GM19193 (cell line): Measurements from ENCODE around the gene CCM2.

Source experiments
- POLR2A ChIP-seq: IDR thresholded peaks from 4 replicates; pipeline ENCODE4 v1.6.1; 2011; ENCODE audit not compliant: insufficient read depth, insufficient read length; ENCODE audit errors: extremely low read depth

The CCM2 gene

DNA sequence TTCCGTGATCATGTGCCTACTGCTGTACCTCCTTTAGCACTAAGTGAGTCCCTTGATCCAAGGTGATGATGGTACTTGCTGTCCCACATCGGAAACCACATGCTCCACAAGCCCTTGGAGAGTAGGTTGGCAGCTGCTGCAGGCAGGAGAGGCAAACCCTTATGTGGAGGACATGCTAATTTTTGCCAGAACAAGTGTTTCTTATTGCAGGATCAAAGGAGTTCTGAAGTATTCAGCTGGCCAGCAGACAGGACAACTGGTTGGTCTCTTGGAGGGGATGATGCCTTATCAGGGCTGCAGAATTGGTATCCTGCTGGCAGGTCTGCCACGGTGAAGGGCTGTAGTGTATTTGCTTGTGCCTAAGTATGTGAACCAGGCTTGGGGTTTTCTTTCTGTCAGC, 52.0 kb downstream of the CCM2 start:
- no peak for TF ChIP-seq POLR2A

DNA sequence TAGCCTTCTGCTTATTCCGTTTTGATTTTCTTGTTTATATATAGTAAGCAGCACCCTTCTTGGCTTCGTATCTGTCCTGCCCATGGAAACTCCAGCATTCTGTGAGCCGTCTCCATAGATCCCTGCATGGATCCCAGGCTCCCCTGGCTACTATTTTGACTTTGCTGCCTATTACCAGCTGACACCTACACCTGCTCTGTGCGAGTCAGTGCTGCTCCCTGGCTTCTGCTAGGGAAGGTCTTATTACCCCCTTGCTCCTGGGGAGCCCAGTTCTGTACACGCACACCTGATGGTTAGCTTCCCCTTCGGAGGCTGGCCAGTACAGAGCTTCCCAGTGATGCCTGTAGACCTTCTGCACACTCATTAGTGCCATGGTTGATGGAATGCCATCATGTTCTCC, 53.4 kb downstream of the CCM2 start:
- no peak for TF ChIP-seq POLR2A

DNA sequence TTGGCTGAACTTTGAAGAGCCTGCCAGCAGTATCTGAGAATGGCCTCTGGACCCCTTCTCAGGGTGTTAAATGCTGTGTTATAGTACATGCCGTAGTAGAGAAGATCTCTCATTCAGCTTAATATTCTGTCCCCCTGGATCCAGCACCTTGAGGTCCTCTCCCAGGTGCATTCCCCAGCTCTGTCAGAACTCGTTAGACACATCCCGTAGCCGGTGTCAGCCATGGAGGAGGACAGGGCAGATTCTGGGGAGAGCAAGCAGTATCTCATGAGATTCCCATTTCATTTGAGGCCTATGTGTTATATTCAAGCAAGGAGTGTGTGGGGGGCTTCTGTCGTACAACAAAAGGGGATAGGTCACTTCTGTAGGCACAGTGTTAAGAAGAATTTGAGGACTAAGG, 53.9 kb downstream of the CCM2 start:
- TF ChIP-seq POLR2A, result no peak

DNA sequence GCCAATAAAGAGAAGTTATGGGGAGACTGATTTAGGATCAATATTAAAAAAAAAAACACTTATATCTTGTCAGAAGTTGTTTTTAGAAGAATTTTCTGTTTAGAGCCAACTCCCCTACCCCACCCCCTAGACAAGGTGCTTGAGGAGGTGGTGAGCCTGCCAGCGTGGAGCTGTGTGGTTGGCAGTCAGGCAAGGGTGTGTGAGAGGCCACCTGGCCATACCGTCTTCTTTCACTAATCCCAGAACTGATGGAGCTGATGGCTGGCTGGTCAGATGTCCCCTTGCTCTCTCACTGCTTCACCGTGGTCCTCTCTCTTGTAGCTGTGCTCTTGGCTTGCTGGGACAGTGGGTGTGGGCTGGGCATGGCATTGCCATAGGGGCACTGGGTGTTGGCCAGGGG, 54.4 kb downstream of the CCM2 start:
- TF ChIP-seq POLR2A, result no peak

DNA sequence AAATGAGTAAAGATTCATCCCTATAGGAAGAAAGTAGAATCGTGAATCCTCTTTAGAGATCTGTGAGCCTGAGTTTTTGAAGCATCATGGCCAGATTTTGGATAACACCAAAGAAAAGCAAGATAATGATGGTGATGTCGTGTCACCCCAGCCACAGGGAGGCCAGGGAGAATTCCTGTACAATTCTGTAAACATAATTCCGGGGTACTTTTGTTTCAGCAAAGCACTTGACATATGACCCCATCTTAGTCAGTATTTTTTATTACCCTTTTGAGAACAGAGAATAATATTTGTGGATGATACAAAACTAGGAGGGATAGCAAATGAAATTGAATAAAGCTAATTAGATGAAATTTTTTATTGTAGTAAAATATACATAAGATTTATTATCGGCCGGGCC, 55.0 kb downstream of the CCM2 start:
- no peak for TF ChIP-seq POLR2A

DNA sequence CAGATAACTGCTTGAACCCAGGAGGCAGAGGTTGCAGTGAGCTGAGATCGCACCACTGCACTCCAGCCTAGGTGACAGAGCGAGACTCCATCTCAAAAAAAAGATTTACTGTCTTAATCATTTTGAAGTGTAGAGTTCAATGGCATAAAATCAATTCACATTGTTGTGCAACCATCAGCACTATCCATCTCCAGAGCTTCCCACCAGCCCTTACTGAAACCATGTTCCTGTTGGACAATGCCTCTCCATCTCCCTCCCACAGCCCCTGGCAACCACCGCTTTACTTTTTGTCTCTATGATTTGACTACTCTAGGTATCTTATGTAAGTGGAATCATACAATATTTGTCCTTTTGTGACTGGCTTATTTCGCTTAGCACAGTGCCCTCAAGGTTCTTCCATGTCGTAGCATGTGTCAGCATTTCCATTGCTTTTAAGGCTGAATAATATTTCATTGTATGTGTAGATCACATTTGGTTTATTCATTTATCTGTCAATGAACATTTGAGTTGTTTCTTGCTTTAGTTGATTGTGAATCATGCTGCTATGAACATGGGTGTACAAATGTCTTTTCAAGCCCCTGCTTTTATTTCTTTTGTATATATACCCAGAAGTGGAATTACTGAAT, 55.7 kb downstream of the CCM2 start:
- TF ChIP-seq POLR2A, result no peak

DNA sequence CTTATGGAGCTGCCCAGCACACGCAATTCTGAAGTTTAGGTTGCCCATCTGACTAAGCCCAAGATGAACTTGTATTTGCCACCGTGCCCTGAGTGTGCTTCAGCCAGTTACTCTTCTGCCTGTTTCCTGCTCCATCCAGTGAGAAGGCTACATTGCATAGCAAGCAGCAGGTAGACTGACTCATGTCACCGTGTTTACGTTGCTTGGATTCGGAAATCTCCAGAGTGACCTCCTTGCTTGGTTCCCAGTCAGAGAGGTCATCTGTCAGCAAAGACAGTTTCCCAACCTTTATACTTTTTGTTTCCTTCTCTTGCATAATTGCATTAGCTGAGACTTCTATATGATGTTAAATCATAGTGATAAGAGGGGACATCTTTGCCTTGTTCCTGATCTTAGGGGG, 57.9 kb downstream of the CCM2 start:
- TF ChIP-seq POLR2A, result no peak

DNA sequence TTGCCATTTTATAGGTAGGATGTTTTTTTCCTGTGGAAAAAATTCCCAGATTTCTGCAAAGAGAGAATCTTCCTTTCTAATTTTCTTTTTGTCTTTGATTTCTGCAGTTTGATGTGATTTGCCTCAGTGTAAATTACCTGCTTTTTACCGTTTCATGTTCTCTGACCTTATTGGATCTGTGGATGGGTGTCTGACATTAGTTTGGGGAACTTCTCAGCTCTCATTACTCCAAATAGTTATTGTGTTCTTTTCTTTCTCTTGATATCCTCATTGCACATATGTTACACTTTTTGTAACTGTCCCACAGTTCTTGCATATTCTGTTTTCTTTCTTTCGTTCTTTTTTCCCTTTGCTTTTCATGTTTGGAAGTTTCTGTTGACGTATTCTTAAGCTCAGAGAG, 60.3 kb downstream of the CCM2 start:
- TF ChIP-seq POLR2A, result no peak

DNA sequence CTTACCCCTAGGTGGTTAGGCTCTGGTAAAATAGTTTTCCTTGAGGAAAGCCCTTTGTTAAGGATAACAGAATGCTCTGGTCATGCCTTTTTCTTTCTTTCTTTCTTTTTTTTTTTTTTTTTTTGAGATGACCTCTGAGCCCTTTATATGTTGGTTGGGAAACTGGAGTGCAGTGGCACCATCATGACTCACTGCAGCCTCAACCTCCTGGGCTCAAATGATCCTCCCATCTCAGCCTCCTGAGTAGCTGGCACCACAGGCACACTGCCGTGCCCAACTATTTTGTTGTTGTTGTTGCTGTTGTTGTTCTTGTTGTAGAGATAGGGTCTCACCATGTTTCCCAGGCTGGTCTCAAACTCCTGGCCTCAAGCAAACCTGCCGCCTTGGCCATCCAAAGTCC, 61.4 kb downstream of the CCM2 start:
- no peak for TF ChIP-seq POLR2A

DNA sequence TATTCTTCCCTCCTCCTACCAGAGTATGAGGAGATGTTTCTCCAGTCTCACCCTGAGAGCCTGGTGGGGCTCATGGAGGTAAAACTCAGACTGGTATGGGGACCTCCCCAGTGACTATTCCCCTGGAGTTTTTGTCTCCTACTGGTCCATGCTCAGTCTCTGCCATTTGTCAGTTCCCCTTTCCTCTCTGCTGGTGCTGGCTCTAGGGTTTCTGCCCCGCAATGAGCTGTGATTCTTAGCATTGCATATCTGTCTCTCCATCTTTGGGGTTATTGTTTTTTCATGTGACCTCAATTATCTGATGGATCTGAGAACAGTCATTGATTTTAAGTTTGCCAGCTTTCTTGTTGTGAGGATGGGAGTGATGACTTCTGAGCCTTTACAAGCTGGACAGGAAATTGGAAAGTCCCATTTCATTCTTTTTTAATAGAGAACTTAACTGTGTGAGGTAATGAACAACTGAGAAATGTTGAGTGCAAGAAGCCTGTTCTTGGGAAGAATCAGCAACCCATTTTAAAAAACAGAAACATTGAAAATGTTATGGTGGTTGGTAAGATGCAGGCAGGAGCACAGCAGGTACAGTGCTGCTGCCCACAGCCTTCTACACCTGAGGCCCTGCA, 61.9 kb downstream of the CCM2 start:
- no peak for TF ChIP-seq POLR2A

DNA sequence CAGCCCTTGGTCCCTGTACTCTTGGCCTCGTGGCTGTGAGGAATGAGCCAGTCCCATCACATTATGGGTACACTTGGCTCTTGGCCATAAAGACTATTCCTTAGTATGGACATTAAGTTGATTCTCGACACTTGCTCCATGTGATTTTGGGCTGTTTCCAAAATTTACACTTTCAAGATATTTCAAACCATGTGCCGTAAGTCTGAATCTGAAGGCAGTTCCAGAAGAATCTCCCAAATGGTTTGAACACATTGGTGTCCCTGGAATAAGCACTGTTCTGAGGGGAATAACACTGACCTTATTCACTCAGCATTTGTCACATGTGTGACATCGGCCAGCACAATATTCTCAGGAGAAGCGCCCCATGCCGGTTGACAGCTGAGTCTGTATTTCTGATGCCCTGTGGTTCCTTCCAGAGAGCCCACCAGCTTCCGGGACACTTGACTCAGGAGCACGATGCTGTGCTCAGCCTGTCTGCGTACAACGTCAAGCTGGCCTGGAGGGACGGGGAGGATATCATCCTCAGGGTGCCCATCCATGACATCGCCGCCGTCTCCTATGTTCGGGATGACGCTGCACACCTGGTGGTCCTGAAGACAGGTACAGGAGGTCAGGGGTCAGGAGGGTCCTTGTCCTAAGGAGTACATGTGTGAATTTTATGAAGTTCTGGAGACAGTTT, 64.2 kb downstream of the CCM2 start:
- TF ChIP-seq POLR2A, result no peak

DNA sequence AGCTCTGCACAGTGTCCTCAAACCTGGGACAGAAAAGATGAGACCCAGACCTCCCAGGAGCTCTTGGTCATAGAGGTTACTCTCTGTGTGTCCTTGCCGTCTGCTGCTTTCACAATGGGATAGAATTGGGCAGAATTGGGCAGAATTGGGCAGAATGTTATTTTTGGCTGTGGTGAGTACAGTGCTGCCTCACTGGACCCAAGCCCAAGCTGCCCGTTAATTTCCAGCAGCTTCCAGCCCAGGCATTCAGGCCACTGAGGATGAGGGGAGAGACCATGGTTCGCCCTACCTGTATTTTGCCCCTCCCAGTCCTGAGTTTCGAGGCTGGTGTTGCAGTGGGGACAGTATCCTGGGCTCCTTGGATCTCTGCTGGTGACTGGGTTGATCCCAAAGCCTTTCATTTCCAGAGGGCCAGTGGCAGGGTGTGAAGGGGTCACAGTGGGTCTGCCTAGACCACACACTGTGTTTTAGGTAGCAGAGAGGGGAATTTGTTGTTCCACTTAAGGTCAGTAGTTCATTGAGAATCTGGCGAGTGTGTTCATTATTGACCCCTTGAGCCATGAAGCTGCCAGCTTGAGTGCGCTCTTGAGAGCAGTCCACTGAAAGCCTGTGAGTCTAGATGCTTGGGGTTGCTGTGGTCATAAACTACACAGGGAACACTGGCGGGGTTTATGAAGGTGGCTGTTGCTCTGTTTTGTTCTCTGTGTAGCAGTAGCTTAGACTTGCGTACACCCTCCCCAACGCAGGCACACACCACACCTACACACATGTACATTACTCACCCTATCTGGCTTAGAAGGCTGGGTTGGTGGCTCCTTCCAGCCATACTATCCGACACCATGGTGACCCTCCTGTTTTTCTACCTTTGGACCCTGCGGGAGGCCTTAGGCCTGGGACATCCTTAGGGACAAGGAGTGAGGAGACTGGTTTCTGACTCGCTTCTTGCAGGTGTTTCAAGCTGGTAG, 65.3 kb downstream of the CCM2 start:
- TF ChIP-seq POLR2A, result no peak

DNA sequence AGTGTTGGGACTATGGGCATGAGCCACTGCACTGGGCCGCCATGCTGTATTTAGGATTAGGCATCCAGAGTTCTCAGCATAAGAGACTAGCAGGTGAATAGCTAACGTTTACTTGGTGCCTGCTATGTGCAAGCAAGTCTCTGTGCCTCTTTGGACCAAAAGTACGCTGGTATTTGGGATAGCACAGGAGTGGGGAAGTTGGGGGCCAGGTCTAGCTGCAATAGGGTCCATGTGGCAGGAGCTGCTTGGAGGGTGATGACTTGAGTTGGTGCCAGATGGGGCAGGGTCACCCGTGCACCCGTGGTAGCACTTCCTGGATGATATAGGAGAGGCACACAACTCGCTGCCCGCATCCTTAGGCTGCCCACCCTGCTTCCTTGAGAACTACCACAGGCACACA, 66.4 kb downstream of the CCM2 start:
- no peak for TF ChIP-seq POLR2A

DNA sequence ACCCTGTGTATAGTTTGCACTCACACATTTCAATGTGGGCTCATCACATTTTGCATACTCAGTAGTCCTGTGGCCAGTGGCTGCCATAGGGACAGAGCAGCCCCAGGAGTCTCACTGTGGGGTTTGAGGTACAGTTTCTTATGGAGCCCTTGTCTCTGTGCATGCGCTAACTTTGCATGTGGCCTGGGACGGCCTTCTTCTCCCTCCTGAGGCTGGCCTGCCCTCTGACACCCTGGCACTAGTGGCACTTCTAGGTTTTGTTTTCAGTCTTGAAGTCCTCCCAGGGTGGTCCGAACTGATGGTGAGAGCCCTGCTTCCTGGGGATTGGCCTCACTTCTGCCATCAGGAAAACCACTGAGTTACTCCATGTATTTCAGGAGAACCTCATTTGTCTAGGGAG, 67.6 kb downstream of the CCM2 start:
- no peak for TF ChIP-seq POLR2A
